ENCODE results near the gene AVPR2.

Gene AVPR2

DNA sequence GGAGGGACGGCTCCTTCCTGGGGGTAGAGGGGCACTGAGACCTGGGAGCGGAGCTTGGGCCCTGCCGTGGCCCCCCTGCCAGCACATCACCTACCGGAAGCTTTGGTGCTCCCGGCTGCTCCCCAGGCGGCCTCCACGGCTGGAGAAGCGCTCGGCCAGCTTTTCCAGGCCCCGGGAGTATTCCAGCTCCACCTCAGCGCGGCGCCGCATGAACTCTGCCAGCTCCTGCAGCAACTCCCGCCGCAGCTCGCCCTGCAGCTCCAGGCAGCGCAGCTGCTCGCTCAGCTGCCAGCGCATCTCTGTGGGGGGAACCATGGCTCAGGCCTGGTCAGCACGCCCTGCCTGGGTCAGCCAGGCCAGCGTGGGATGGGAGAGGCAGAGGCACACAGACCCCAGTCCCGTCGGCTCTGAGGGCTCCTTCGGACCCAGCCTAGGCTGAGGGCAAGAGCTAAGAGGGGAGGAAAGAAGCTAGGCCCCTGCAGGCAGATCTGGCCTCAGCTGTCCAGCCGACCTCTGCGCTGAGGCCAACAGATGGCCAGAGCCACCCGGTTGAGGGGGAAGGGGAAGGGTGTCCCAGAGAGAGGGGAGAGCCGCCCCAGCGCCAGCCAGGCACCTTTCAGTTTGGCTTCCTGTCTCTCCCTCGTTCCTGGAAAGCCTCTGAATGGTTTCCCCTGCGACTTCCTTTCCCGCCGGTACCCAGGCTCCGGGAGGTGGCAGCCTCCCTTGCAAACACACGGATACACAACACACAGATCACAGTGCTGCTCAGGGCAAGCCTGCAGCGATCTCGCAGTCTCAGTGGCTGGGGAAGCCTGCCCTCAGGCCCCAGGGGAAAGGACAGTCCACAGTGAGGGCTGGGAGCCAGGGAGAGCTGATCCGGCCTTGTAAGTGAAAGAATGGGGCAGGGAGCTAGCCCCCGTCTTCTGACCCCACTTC lies 17.3 kb downstream of the AVPR2 start:
- Histone ChIP-seq H3K4me1 (ENCODE audit: insufficient read depth, low read length) (peaks cover 41% of the 10 kb centered on the region), H3K27ac (ENCODE audit: low read length) (peak overlapping the region; percentile 56; the same call in 1 of the 2 replicates), H3K79me2 (ENCODE audit: insufficient read depth, low read length) (peaks cover 70% of the 10 kb centered on the region), H3K27me3 (ENCODE audit: insufficient read depth, low read length, poor library complexity) (no peaks in the 10 kb centered on the region), H3K4me2 (ENCODE audit: insufficient read depth, low read length) (peak overlapping the region; percentile 12; the same call in 1 of the 2 replicates), H3K36me3 (ENCODE audit: insufficient read depth, low read length) (peaks cover 77% of the 10 kb centered on the region), H3K4me3 (ENCODE audit: low read depth in 1 of 2, low read length in 2 of 2) (0 out of 4 replicates have a peak overlapping the region, but pooled peaks of 1 of the 2 experiments have one; percentile 64), H4K20me1 (ENCODE audit: insufficient read depth, low read length) (peaks cover 34% of the 10 kb centered on the region), H2AFZ (ENCODE audit: low read depth, low read length) (no peak overlapping the region), H3K9ac (ENCODE audit: low read depth, low read length) (no peak overlapping the region; the same call in 1 of the 2 replicates), H3K9me3 (ENCODE audit: insufficient read depth, low read length, severe bottlenecking) (no peaks in the 10 kb centered on the region)
- TF ChIP-seq, protein P1, sequence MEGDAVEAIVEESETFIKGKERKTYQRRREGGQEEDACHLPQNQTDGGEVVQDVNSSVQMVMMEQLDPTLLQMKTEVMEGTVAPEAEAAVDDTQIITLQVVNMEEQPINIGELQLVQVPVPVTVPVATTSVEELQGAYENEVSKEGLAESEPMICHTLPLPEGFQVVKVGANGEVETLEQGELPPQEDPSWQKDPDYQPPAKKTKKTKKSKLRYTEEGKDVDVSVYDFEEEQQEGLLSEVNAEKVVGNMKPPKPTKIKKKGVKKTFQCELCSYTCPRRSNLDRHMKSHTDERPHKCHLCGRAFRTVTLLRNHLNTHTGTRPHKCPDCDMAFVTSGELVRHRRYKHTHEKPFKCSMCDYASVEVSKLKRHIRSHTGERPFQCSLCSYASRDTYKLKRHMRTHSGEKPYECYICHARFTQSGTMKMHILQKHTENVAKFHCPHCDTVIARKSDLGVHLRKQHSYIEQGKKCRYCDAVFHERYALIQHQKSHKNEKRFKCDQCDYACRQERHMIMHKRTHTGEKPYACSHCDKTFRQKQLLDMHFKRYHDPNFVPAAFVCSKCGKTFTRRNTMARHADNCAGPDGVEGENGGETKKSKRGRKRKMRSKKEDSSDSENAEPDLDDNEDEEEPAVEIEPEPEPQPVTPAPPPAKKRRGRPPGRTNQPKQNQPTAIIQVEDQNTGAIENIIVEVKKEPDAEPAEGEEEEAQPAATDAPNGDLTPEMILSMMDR (IDR thresholded peaks at IDR 0.05; ENCODE audit: borderline replicate concordance, extremely low read depth, low read length, poor library complexity, severe bottlenecking), result no peak
- no peak for TF ChIP-seq EZH2 (IDR thresholded peaks at IDR 0.05; ENCODE audit: borderline replicate concordance, low read depth, low read length, severe bottlenecking)
- DNase-seq, result peak; percentile 62
- peak; percentile 7; the same call in 1 of the 3 replicates for ATAC-seq (ENCODE audit: insufficient read depth, low read depth)

GRCh38 chrX:153922932-153923857 lies 18.7 kb downstream of the AVPR2 start:
- Histone ChIP-seq H3K36me3 (ENCODE audit: insufficient read depth, low read length) (peaks cover 68% of the 10 kb centered on the region), H3K9me3 (ENCODE audit: insufficient read depth, low read length, severe bottlenecking) (no peaks in the 10 kb centered on the region), H3K27me3 (ENCODE audit: insufficient read depth, low read length, poor library complexity) (no peaks in the 10 kb centered on the region), H2AFZ (ENCODE audit: low read depth, low read length) (no peak overlapping the region), H3K27ac (ENCODE audit: low read length) (peak overlapping the region; percentile 57), H3K4me1 (ENCODE audit: insufficient read depth, low read length) (peaks cover 48% of the 10 kb centered on the region), H3K4me2 (ENCODE audit: insufficient read depth, low read length) (peak overlapping the region; percentile 74), H3K79me2 (ENCODE audit: insufficient read depth, low read length) (peaks cover 72% of the 10 kb centered on the region), H3K4me3 (ENCODE audit: low read depth in 1 of 2, low read length in 2 of 2) (peak overlapping the region in 1 of 2 experiments; percentile 64; a peak in 2 of 4 replicates), H3K9ac (ENCODE audit: low read depth, low read length) (peak overlapping the region; percentile 99), H4K20me1 (ENCODE audit: insufficient read depth, low read length) (peaks cover 34% of the 10 kb centered on the region)
- TF ChIP-seq, protein P1 (IDR thresholded peaks at IDR 0.05; ENCODE audit: borderline replicate concordance, extremely low read depth, low read length, poor library complexity, severe bottlenecking), result no peak
- no peak for TF ChIP-seq EZH2 (IDR thresholded peaks at IDR 0.05; ENCODE audit: borderline replicate concordance, low read depth, low read length, severe bottlenecking)
- DNase-seq (no peak), ATAC-seq (ENCODE audit: insufficient read depth, low read depth) (no peak)

DNA sequence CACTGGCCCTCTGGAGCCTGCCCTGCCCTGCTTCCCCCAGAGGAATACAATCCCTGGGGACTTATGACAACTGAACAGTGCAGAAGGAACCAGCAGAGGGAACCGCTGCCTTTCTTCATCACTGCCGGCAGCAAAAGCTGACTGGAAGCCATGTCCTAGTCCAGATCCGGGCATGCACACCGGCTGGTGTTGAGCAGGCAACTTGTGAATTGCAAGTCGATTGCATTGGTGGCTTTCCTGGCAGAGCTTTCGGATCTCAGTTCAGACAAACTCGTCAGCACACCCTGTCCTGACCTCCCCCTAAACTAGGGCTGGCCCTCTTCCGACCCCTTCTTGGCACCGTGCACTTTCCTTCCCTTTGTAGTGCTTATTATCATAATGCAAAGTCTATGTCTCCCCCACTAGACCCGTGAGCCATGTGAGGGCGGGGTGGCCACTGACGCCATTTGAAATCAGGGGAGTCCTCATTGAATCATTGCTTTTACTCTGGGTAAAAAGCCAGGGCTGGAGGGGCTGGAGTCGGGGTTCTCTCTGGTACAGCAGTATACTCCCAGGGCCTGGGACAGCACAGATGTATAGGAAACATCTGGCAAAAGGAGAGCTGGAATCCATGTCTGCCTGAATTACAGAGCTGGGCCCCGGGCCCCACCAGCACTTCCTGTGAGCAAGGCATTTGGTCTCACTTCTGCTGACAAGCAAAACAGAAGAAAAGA lies 19.8 kb downstream of the AVPR2 start:
- H3K27me3 ChIP-seq (ENCODE audit: insufficient read depth, low read length, poor library complexity), result no peaks in the 10 kb centered on the region
- H2AFZ ChIP-seq (ENCODE audit: low read depth, low read length), result no peak overlapping the region
- H3K9ac ChIP-seq (ENCODE audit: low read depth, low read length), result peak overlapping the region; percentile 99
- H3K27ac ChIP-seq (ENCODE audit: low read length), result peak overlapping the region; percentile 100
- no peak for TF ChIP-seq EZH2 (IDR thresholded peaks at IDR 0.05; ENCODE audit: borderline replicate concordance, low read depth, low read length, severe bottlenecking)
- TF ChIP-seq, protein P1 (IDR thresholded peaks at IDR 0.05; ENCODE audit: borderline replicate concordance, extremely low read depth, low read length, poor library complexity, severe bottlenecking), result peak; percentile 67
- DNase-seq (peak; percentile 66), ATAC-seq (ENCODE audit: insufficient read depth, low read depth) (no peak)
- peak overlapping the region; percentile 74 for H3K4me2 ChIP-seq (ENCODE audit: insufficient read depth, low read length)
- H3K4me1 ChIP-seq (ENCODE audit: insufficient read depth, low read length), result peaks cover 55% of the 10 kb centered on the region
- peak overlapping the region; percentile 64 to 85; a peak in 3 of 4 replicates for H3K4me3 ChIP-seq (ENCODE audit: low read depth in 1 of 2, low read length in 2 of 2)
- no peaks in the 10 kb centered on the region for H3K9me3 ChIP-seq (ENCODE audit: insufficient read depth, low read length, severe bottlenecking)
- peaks cover 58% of the 10 kb centered on the region for H3K36me3 ChIP-seq (ENCODE audit: insufficient read depth, low read length)
- H3K79me2 ChIP-seq (ENCODE audit: insufficient read depth, low read length), result peaks cover 76% of the 10 kb centered on the region
- H4K20me1 ChIP-seq (ENCODE audit: insufficient read depth, low read length), result peaks cover 34% of the 10 kb centered on the region

Data from DND-41 (cell line).